ENCODE data around the gene ATP2C1.

DNA sequence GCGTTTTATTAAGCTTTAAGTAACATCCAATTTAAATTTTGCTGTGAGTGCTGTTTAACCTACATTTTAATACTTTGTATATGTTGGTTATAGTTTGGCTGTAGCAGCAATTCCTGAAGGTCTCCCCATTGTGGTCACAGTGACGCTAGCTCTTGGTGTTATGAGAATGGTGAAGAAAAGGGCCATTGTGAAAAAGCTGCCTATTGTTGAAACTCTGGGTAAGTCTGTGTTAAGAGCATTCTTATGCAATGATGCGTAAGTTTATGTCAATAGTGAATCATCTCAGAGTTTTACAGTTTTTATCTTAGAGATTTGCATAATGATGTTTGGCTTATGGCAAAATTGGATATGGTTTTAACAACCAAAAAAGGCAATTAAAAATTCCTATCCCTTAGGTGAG is 70.0 kb downstream of the ATP2C1 start:
- TF ChIP-seq, protein P1, sequence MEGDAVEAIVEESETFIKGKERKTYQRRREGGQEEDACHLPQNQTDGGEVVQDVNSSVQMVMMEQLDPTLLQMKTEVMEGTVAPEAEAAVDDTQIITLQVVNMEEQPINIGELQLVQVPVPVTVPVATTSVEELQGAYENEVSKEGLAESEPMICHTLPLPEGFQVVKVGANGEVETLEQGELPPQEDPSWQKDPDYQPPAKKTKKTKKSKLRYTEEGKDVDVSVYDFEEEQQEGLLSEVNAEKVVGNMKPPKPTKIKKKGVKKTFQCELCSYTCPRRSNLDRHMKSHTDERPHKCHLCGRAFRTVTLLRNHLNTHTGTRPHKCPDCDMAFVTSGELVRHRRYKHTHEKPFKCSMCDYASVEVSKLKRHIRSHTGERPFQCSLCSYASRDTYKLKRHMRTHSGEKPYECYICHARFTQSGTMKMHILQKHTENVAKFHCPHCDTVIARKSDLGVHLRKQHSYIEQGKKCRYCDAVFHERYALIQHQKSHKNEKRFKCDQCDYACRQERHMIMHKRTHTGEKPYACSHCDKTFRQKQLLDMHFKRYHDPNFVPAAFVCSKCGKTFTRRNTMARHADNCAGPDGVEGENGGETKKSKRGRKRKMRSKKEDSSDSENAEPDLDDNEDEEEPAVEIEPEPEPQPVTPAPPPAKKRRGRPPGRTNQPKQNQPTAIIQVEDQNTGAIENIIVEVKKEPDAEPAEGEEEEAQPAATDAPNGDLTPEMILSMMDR (conservative IDR thresholded peaks at IDR 0.05 in 1 of 2, IDR thresholded peaks at IDR 0.05 in 1 of 2; ENCODE audit: low read depth in 1 of 2, low read length in 2 of 2), result no peak
- no peak for TF ChIP-seq EZH2 (IDR thresholded peaks at IDR 0.05; ENCODE audit: low read length, missing control alignments)
